Measurements from ENCODE around the gene UBXN7.
"Not testable (repeated sequence)": the region's sequence is repeated elsewhere in the genome, so short reads cannot be mapped to it uniquely, and the experiment has no call there.

GRCh38 chr3:196387941-196388340, 44.3 kb downstream of the UBXN7 start:
- not testable (repeated sequence) for TF ChIP-seq POLR2A (IDR thresholded peaks at IDR 0.05; ENCODE audit: low read depth, low read length); CTCF (conservative IDR thresholded peaks at IDR 0.05; ENCODE audit: low read depth, low read length); BHLHE40 (IDR thresholded peaks at IDR 0.05; ENCODE audit: low read depth, low read length); RAD21 (IDR thresholded peaks at IDR 0.05; ENCODE audit: low read length); CHD1 (IDR thresholded peaks at IDR 0.05; ENCODE audit: low read depth, low read length); CEBPB (IDR thresholded peaks at IDR 0.05; ENCODE audit: low read depth, low read length); RCOR1 (IDR thresholded peaks at IDR 0.05; ENCODE audit: insufficient replicate concordance, low read length); SMC3 (IDR thresholded peaks at IDR 0.05; ENCODE audit: low read depth, low read length); ELK1 (IDR thresholded peaks at IDR 0.05; ENCODE audit: borderline replicate concordance, low read depth, low read length); USF2 (IDR thresholded peaks at IDR 0.05; ENCODE audit: low read depth, low read length); MXI1 (IDR thresholded peaks at IDR 0.05; ENCODE audit: borderline replicate concordance, low read depth, low read length); RFX5 (IDR thresholded peaks at IDR 0.05; ENCODE audit: low read depth, low read length); MAZ (IDR thresholded peaks at IDR 0.05; ENCODE audit: borderline replicate concordance, low read depth, low read length); MAFK (IDR thresholded peaks at IDR 0.05; ENCODE audit: low read depth, low read length)
